WERI-Rb-1 (cell line): Measurements from ENCODE around the gene CCNC.

Source experiments
- DNase-seq: peaks from one replicate; pipeline ENCODE4 v3.0.0-alpha.2; 2020
- H3K27ac ChIP-seq: fragments of 250-450 bp; sonication (Bioruptor Pico); 2 replicates; pipeline ENCODE4 v1.5.1; 2020; ENCODE audit warnings: mild to moderate bottlenecking, moderate library complexity
- H3K27me3 ChIP-seq: fragments of 250-450 bp; sonication (Bioruptor Pico); 2 replicates; pipeline ENCODE4 v1.5.1; 2021; ENCODE audit warnings: mild to moderate bottlenecking, low read depth, moderate library complexity; ENCODE audit not compliant: insufficient read depth, severe bottlenecking
- H3K36me3 ChIP-seq: fragments of 250-450 bp; sonication (Bioruptor Pico); 2 replicates; pipeline ENCODE4 v1.5.1; 2020; ENCODE audit warnings: mild to moderate bottlenecking, moderate library complexity
- H3K4me3 ChIP-seq: 2 replicates; pipeline ENCODE4 v1.5.1; 2011; ENCODE audit warnings: low read depth, mild to moderate bottlenecking, control low read depth, low read length
- H3K9me3 ChIP-seq: fragments of 250-450 bp; sonication (Bioruptor Pico); 2 replicates; pipeline ENCODE4 v1.5.1; 2021; ENCODE audit warnings: mild to moderate bottlenecking, moderate library complexity; ENCODE audit not compliant: severe bottlenecking
- CTCF ChIP-seq: IDR thresholded peaks from 2 replicates; pipeline ENCODE4 v1.5.1; 2011; ENCODE audit warnings: low read depth, mild to moderate bottlenecking, control low read depth, inconsistent platforms, low read length

CCNC gene

DNA sequence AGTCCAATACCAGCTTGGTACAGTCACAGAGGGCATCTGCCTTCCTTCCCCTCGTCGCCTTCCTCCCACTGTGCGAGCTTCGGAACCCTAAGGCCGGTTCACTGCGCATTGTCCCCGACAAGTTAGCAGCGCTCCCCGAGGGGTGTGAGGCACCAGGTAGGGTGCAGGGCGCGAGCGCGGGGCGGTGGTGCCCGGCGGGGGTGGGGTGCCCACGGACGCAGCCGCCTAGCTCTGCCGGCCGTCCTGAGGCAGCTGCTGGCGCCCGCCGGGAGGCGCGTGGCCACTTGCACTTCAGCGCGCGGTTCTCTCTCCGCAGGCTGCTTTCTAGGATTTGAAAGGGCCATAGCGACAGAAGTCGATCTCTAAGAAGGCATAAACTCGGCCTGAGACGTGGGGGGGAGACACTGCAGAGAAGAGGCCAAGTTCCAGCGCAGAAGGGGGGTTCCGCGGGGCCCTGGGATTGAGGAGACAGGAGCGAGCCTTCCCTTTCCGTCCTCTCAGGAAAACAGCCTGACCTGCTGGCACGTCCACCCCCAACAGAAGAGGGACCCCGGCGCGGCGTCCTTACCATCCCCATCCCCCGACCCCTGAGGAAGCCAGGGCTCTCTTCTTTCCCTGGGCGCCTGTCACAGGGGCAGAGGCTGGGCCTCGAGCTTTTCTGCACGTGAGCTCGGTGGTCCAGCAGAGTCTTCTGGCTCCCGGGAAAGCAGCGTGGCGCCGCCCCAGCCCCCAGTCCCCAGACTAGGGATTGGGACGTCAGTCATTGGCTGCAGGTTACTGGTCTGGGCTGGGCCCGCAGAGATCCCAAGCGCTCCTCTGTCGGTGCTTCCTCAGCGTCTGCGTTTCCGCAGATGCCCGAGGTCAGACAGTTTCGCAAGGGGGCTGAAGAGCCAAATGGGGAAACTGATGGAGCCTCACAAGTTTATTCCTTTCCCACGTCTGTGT is 22.5 kb upstream of the CCNC start:
- peaks cover 3% of the 10 kb centered on the region for H3K9me3 ChIP-seq
- H3K27me3 ChIP-seq: peaks cover 34% of the 10 kb centered on the region
- no peak overlapping the region for H3K27ac ChIP-seq
- DNase-seq: peak; percentile 52
- no peaks in the 10 kb centered on the region for H3K36me3 ChIP-seq
- peak overlapping the region; percentile 49 for H3K4me3 ChIP-seq
- TF ChIP-seq CTCF: peak; percentile 17; the same call in 1 of the 2 replicates

GRCh38 chr6:99589907-99590493 is 21.5 kb upstream of the CCNC start:
- peaks cover 34% of the 10 kb centered on the region for H3K27me3 ChIP-seq
- H3K9me3 ChIP-seq: peaks cover 3% of the 10 kb centered on the region
- H3K36me3 ChIP-seq: no peaks in the 10 kb centered on the region
- H3K4me3 ChIP-seq: no peak overlapping the region
- no peak overlapping the region for H3K27ac ChIP-seq
- no peak for TF ChIP-seq CTCF
- no peak for DNase-seq

DNA sequence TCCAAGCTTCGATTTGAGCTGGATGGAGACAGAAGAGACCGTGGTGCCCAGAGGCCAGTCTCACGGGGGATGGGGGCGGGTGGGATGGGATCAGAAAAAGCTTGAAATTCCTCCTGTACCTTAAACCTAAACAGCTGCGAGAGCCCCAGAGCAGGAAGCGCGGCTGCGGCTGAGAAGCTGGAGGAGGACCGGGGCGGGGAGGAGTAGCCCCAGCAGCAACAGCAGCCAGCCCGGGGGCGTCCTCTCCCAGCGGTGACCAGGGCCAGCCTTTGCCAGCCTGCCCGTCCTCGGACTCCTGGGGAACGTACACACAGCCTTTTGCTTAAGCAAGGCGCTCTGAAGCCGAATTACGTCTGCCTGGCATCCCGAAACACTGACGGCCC is 20.8 kb upstream of the CCNC start:
- H3K27me3 ChIP-seq: peaks cover 34% of the 10 kb centered on the region
- H3K36me3 ChIP-seq: no peaks in the 10 kb centered on the region
- TF ChIP-seq CTCF: no peak
- H3K27ac ChIP-seq: no peak overlapping the region
- no peak for DNase-seq
- H3K4me3 ChIP-seq: peak overlapping the region; percentile 63
- H3K9me3 ChIP-seq: no peaks in the 10 kb centered on the region

DNA sequence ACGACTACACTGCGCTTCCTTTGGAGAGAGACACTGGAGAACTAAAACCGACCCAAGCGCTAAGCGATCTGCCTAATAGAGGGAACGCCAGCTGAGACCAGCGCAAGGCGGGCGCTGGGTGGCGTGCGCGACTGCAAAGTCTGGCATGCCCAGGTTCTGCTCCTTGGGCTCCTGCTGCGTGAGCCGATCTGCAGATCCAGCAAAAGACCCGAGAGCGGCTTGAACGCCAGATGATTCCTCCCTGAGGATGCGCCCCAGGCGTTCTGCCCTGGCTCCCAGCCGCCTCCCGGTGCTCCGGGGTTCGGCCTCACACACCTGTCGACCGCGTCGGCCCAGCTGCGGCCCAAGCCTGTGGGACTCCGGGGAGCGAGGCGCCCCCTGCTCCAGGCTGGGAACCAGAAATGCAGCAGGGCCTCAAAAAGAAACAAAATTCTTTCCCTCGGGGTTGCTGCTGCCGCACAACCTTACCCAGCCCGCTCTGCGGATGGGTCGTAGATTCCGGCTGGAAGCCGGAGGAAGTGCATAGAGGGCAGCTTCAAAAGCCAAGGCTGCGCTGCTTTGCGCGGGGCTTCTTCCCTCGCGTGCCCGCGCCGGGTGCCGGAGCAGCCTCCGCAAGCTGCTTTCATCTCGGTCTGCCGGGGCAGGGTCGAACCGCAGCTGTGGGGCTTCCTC is 20.3 kb upstream of the CCNC start:
- H3K27ac ChIP-seq: no peak overlapping the region
- peaks cover 34% of the 10 kb centered on the region for H3K27me3 ChIP-seq
- no peaks in the 10 kb centered on the region for H3K9me3 ChIP-seq
- peak; percentile 89 for DNase-seq
- peak; percentile 93 for TF ChIP-seq CTCF
- H3K36me3 ChIP-seq: no peaks in the 10 kb centered on the region
- H3K4me3 ChIP-seq: peak overlapping the region; percentile 63

- H3K4me3 ChIP-seq: no peak overlapping the region
- no peaks in the 10 kb centered on the region for H3K36me3 ChIP-seq
- no peak overlapping the region for H3K27ac ChIP-seq
- no peak for DNase-seq
- no peak for TF ChIP-seq CTCF
- H3K9me3 ChIP-seq: no peaks in the 10 kb centered on the region
- H3K27me3 ChIP-seq: peaks cover 33% of the 10 kb centered on the region
Observed at GRCh38 chr6:99587792-99588191, 19.3 kb upstream of the CCNC start.
